Coronary artery (tissue), 2 donors: ENCODE measurements around the gene IPO5.

Experiments
- DNase-seq: peaks from one replicate; pipeline ENCODE4 v3.0.0-alpha.2; 2017; ENCODE audit warnings: low spot score
- H3K27ac ChIP-seq, 2 donors: fragments of 200-600 bp; sonication (generic); one replicate each; pipeline ENCODE4 v1.5.1; 2016 to 2019
- H3K4me3 ChIP-seq: fragments of 200-600 bp; sonication (generic); 2 replicates; pipeline ENCODE4 v1.5.1; 2016; ENCODE audit warnings: mild to moderate bottlenecking, moderate library complexity
- CTCF ChIP-seq: fragments of 200-600 bp; sonication (generic); IDR thresholded peaks from one replicate; pipeline ENCODE4 v1.5.1; 2019; ENCODE audit warnings: antibody characterized with exemption

The IPO5 gene

GRCh38 chr13:98007001-98007400 lies 53.5 kb downstream of the IPO5 start:
- Histone ChIP-seq H3K4me3 (no peak overlapping the region), H3K27ac (no peak overlapping the region)
- DNase-seq, result no peak
- TF ChIP-seq CTCF, result no peak

GRCh38 chr13:98013241-98013640 lies 59.8 kb downstream of the IPO5 start:
- Histone ChIP-seq H3K4me3 (no peak overlapping the region), H3K27ac (no peak overlapping the region)
- TF ChIP-seq CTCF, result no peak
- DNase-seq, result no peak

GRCh38 chr13:98014766-98015165 lies 61.3 kb downstream of the IPO5 start:
- no peak overlapping the region for H3K4me3 ChIP-seq
- H3K27ac ChIP-seq, result no peak overlapping the region
- no peak for TF ChIP-seq CTCF
- no peak for DNase-seq

- Histone ChIP-seq H3K27ac (no peak overlapping the region), H3K4me3 (no peak overlapping the region)
- DNase-seq, result no peak
- no peak for TF ChIP-seq CTCF
Measured at GRCh38 chr13:98018293-98018692, 64.8 kb downstream of the IPO5 start.

- no peak for TF ChIP-seq CTCF
- H3K4me3 ChIP-seq, result no peak overlapping the region
- DNase-seq, result no peak
- no peak overlapping the region for H3K27ac ChIP-seq
Measured at GRCh38 chr13:98019186-98019585, 65.7 kb downstream of the IPO5 start.

- TF ChIP-seq CTCF, result no peak
- H3K4me3 ChIP-seq, result no peak overlapping the region
- DNase-seq, result no peak
- H3K27ac ChIP-seq, result no peak overlapping the region
Measured at GRCh38 chr13:98020271-98020670, 66.8 kb downstream of the IPO5 start.

GRCh38 chr13:98022210-98022609 lies 68.7 kb downstream of the IPO5 start:
- DNase-seq, result no peak
- no peak for TF ChIP-seq CTCF
- H3K27ac ChIP-seq, result no peak overlapping the region
- H3K4me3 ChIP-seq, result no peak overlapping the region
